K562 (cell line): ENCODE measurements around the gene HLA-DQB1. TPM values are rescaled to one million over a fixed set of nuclear protein-coding genes. Genes with fewer than 3 reads are reported as not detected.
A peak's percentile ranks its signal among the peaks of the same experiment; 100 is the strongest.

Experiments used
- ATAC-seq: fragments of 200-7000 bp; cut with Tn5 transposase; 3 replicates; pipeline ENCODE4 v1.9.1; 2020; ENCODE audit warnings: moderate library complexity
- BruUV-seq: library from RNA; stranded (reverse); fragments of 400-500 nt; replicated peaks from 2 replicates; lab custom pipeline; 2021; lab: Mats Ljungman, UMichigan
- CTCF ChIA-PET: fragments of 300-600 bp; formaldehyde crosslinking; extraction: SDS; loops from one replicate; lab custom pipeline; 2021; ENCODE audit warnings: low intra/inter-chr PET ratio; lab: Yijun Ruan, JAX
- POLR2A ChIA-PET: fragments of 300-600, 350-650 bp; sonication (Branson Sonifier 250); formaldehyde crosslinking; extraction: SDS; loops from one replicate; lab custom pipeline; 2021; ENCODE audit warnings: antibody characterized with exemption, inconsistent platforms; lab: Yijun Ruan, JAX
- DNase-seq, 4 experiments: peaks; one replicate each; pipeline versions ENCODE4 v3.0.0 to v3.0.0-alpha.2; 2011 to 2018; ENCODE audit warnings: low spot score in 3 of 4, mixed read lengths in 3 of 4; ENCODE audit errors: extremely low read depth in 1 of 4
- FAIRE-seq: peaks from 2 replicates; lab custom pipeline; 2011; peaks lifted over from hg19 to GRCh38; lab: Jason Lieb, UNC
- H2AFZ ChIP-seq: 2 replicates; pipeline ENCODE4 v1.6.0; 2011; ENCODE audit warnings: low read depth, low read length, control low read depth, inconsistent platforms
- H3K27ac ChIP-seq: fragments of 200-600 bp; 3 replicates; pipeline ENCODE4 v1.8.0; 2011; ENCODE audit warnings: low read depth, mild to moderate bottlenecking, control low read depth, inconsistent platforms, low read length, moderate library complexity, mixed read lengths; ENCODE audit errors: extremely low read depth
- H3K27me3 ChIP-seq, 2 experiments: fragments of 300-600 bp in 1 of 2; 2 replicates in 1 of 2; 3 replicates in 1 of 2; pipeline versions ENCODE4 v1.6.0 to v1.8.0; 2011; ENCODE audit warnings: inconsistent platforms in 2 of 2, low read length in 2 of 2, mild to moderate bottlenecking in 1 of 2, mixed read lengths in 1 of 2, moderate library complexity in 1 of 2; ENCODE audit not compliant: control insufficient read depth in 2 of 2, insufficient read depth in 2 of 2
- H3K36me3 ChIP-seq: fragments of 300-600 bp; 3 replicates; pipeline ENCODE4 v1.8.0; 2011; ENCODE audit warnings: mild to moderate bottlenecking, low read length, inconsistent platforms; ENCODE audit not compliant: control insufficient read depth, insufficient read depth
- H3K4me1 ChIP-seq, 2 experiments: fragments of 200-600 bp in 1 of 2; replicated peaks in 1 of 2; 2 replicates in 1 of 2; 3 replicates in 1 of 2; pipeline versions ENCODE4 v1.5.1 to v1.8.0; 2011; ENCODE audit warnings: inconsistent platforms in 2 of 2, low read length in 2 of 2, mild to moderate bottlenecking in 1 of 2, mixed read lengths in 1 of 2, moderate library complexity in 1 of 2; ENCODE audit not compliant: control insufficient read depth in 2 of 2, insufficient read depth in 2 of 2
- H3K4me2 ChIP-seq: 2 replicates; pipeline ENCODE4 v1.6.1; 2011; ENCODE audit warnings: low read length, control low read depth, inconsistent platforms, mixed read lengths; ENCODE audit not compliant: insufficient read depth
- H3K4me3 ChIP-seq: fragments of 200-600 bp; sonication (generic), shearing (Covaris generic); 2 replicates; pipeline ENCODE4 v1.5.1; 2016; ENCODE audit warnings: control low read depth, inconsistent platforms
- H3K79me2 ChIP-seq: fragments of 200-600 bp; 3 replicates; pipeline ENCODE4 v1.8.0; 2011; ENCODE audit warnings: low read length, inconsistent platforms; ENCODE audit not compliant: control insufficient read depth, insufficient read depth
- H3K9ac ChIP-seq, 2 experiments: 2 replicates each; pipeline versions ENCODE4 v1.6.0 to v1.6.1; 2011; ENCODE audit warnings: low read depth in 2 of 2, low read length in 2 of 2, control low read depth in 1 of 2, inconsistent platforms in 1 of 2, mild to moderate bottlenecking in 1 of 2, mixed read lengths in 1 of 2; ENCODE audit not compliant: insufficient read depth in 1 of 2
- H3K9me1 ChIP-seq: one replicate; pipeline ENCODE4 v1.6.0; 2011; ENCODE audit warnings: inconsistent platforms, mild to moderate bottlenecking, low read length, moderate library complexity; ENCODE audit not compliant: control insufficient read depth, insufficient read depth
- H3K9me3 ChIP-seq: replicated peaks from 2 replicates; pipeline ENCODE4 v1.5.1; 2011; ENCODE audit warnings: low read depth, low read length, inconsistent platforms; ENCODE audit not compliant: control insufficient read depth, insufficient read depth
- H4K20me1 ChIP-seq: replicated peaks from 2 replicates; pipeline ENCODE4 v1.6.1; 2011; ENCODE audit warnings: low read length, inconsistent platforms, mixed read lengths; ENCODE audit not compliant: control insufficient read depth, insufficient read depth
- BCL6 ChIP-seq: fragments of 250-450 bp; sonication (Bioruptor Pico); IDR thresholded peaks from 2 replicates; pipeline ENCODE4 v1.4.0; 2020
- BRF1 ChIP-seq: IDR thresholded peaks from 3 replicates; pipeline ENCODE4 v1.6.1; 2011; ENCODE audit warnings: borderline replicate concordance, mild to moderate bottlenecking; ENCODE audit not compliant: insufficient read length; ENCODE audit errors: extremely low read depth
- CBX1 ChIP-seq: sonication (generic); IDR thresholded peaks from 2 replicates; pipeline ENCODE4 v1.6.1; 2016; ENCODE audit warnings: antibody characterized with exemption, low read depth, mild to moderate bottlenecking
- ILK ChIP-seq: fragments of 450-650 bp; IDR thresholded peaks from 2 replicates; pipeline ENCODE4 v1.6.1; 2016; ENCODE audit warnings: missing genetic modification characterization, low read depth, mild to moderate bottlenecking, missing compliant biosample characterization, moderate library complexity, borderline replicate concordance
- NFYB ChIP-seq: IDR thresholded peaks from 2 replicates; pipeline ENCODE4 v1.6.1; 2011; ENCODE audit warnings: mild to moderate bottlenecking, moderate library complexity; ENCODE audit not compliant: insufficient read length; ENCODE audit errors: extremely low read depth
- NR0B1 ChIP-seq: fragments of 450-650 bp; IDR thresholded peaks from one replicate; pipeline ENCODE4 v1.6.1; 2018; ENCODE audit warnings: mild to moderate bottlenecking, moderate library complexity; ENCODE audit not compliant: partially characterized antibody
- NR1H2 ChIP-seq: sonication (generic); formaldehyde crosslinking; IDR thresholded peaks from 2 replicates; pipeline ENCODE4 v1.4.0; 2020; ENCODE audit warnings: mild to moderate bottlenecking, missing genetic modification reagents
- PHTF2 ChIP-seq: fragments of 250-450 bp; sonication (Bioruptor Pico); IDR thresholded peaks from 2 replicates; pipeline ENCODE4 v1.5.0; 2021; ENCODE audit warnings: mild to moderate bottlenecking
- POLR2AphosphoS2 ChIP-seq: IDR thresholded peaks from 2 replicates; pipeline ENCODE4 v1.6.1; 2012; ENCODE audit warnings: low read length, improper control_type of control experiment
- RFX5 ChIP-seq: IDR thresholded peaks from 2 replicates; pipeline ENCODE4 v1.6.1; 2011; ENCODE audit warnings: low read depth, mild to moderate bottlenecking, improper control_type of control experiment, low read length
- TAF7 ChIP-seq: fragments of 450-650 bp; IDR thresholded peaks from 2 replicates; pipeline ENCODE4 v1.6.1; 2016; ENCODE audit warnings: missing genetic modification characterization, missing compliant biosample characterization
- TRIM24 ChIP-seq, 2 experiments: fragments of 450-650 bp; IDR thresholded peaks; 2 replicates each; pipeline ENCODE4 v1.6.1; 2016
- ZFPM2 ChIP-seq: fragments of 250-450 bp; sonication (Bioruptor Pico); IDR thresholded peaks from 2 replicates; pipeline ENCODE4 v1.5.1; 2022; ENCODE audit warnings: mild to moderate bottlenecking
- ZNF175 ChIP-seq: fragments of 200-800 bp; sonication (Bioruptor generic); IDR thresholded peaks from 2 replicates; pipeline ENCODE4 v1.6.1; 2016; ENCODE audit warnings: low read depth, mild to moderate bottlenecking, missing genetic modification characterization, missing compliant biosample characterization
- ZNF507 ChIP-seq: conservative IDR thresholded peaks from 2 replicates; pipeline ENCODE4 v1.6.1; 2017; ENCODE audit warnings: missing genetic modification characterization, missing compliant biosample characterization
- ZNF696 ChIP-seq: fragments of 250-450 bp; sonication (Bioruptor Pico); conservative IDR thresholded peaks from 2 replicates; pipeline ENCODE4 v1.4.0; 2020; ENCODE audit warnings: mild to moderate bottlenecking, moderate library complexity
- WGBS: fragments of 100-300 bp; shearing (Covaris generic); methylation state at CpG from one replicate; pipeline ENCODE4 v1.1.6; 2016; ENCODE audit warnings: low coverage, mixed read lengths; ENCODE audit not compliant: insufficient coverage; ENCODE audit errors: missing lambda C conversion rate; 5-methylcytosine and 5-hydroxymethylcytosine counted together
- in situ Hi-C: fragments of 300-500 bp; cut with MboI; formaldehyde crosslinking; loops from 4 replicates; pipeline ENCODE4 v1.15.0; 2018; ENCODE audit warnings: inconsistent platforms, mixed read lengths
- intact Hi-C: fragments of 100-400 bp; cut with micrococcal nuclease; formaldehyde crosslinking; loops from 2 replicates; pipeline ENCODE4 v1.14.2; 2022
- polyA plus RNA-seq, 8 experiments: library from polyadenylated mRNA; depleted of rRNA in 4 of 8; stranded (reverse) in 5 of 8; unstranded in 3 of 8; fragments of >200 nt; fragmentation: Nextera tagmentation in 2 of 8; fragmentation: Illumina TruSeq in 1 of 8; extraction: Ambion mirVana in 2 of 8; extraction: Trizol in 1 of 8; gene quantifications; 2 replicates each; pipeline versions ENCODE4 v1.2.1 to v1.2.3, GENCODE V29; 2011 to 2014; ENCODE audit warnings: inconsistent platforms in 1 of 8, missing spikeins in 1 of 8
- total RNA-seq, 7 experiments: library from RNA; depleted of rRNA in 6 of 7; stranded (reverse); fragments of >200 nt in 6 of 7; fragmentation: Illumina TruSeq in 2 of 7; extraction: Trizol in 2 of 7; gene quantifications; 2 replicates each; pipeline versions ENCODE4 v1.2.1 to v1.2.3, GENCODE V29; 2011 to 2021; ENCODE audit warnings: low replicate concordance in 1 of 7
- TF ChIP-seq, protein P1 (sequence below): sonication (generic); formaldehyde crosslinking; IDR thresholded peaks from 2 replicates; pipeline ENCODE4 v1.9.0; 2022; ENCODE audit warnings: mild to moderate bottlenecking, missing genetic modification reagents

The HLA-DQB1 gene
- total and polyA plus RNA-seq, 9 of the 15 experiments (the other 6 are each of a cell fraction or from before 2014, with no cell fraction given), result 0.29 TPM; not detected in 8

DNA sequence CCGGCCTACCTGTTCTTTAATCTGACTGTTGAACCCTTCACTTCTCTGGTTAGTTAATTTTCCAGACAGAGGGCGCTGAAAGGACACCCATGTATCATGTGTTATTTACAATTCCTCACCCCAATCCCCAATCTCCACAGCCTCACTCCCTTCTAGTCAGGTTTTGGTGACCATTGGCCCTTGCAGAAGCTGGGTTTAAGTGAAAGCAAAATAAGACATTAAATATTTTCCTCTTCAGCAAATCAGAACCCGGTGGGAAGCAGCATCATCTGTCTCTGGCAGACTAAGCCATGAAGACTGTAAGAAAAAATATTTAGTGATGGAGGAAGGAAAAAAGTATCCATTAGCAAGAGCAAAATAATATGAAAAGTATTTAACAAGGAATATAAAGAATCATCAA, 38.6 kb downstream of the HLA-DQB1 start:
- no peaks in the 10 kb centered on the region for H3K9me3 ChIP-seq
- no TSS peak for BruUV-seq
- no peaks in the 10 kb centered on the region for H3K36me3 ChIP-seq
- H3K9me1 ChIP-seq, result no peaks in the 10 kb centered on the region
- no peak for FAIRE-seq
- no peak overlapping the region for H3K4me2 ChIP-seq
- WGBS, result 0% methylated on average over 3 of the region's 3 CpGs
- no peak overlapping the region for H3K27ac ChIP-seq
- H3K9ac ChIP-seq, result no peak overlapping the region
- H4K20me1 ChIP-seq, result no peaks in the 10 kb centered on the region
- no peaks in the 10 kb centered on the region for H3K27me3 ChIP-seq
- H2AFZ ChIP-seq, result no peak overlapping the region
- DNase-seq, result no peak
- intact Hi-C loops, result no loop called here
- CTCF ChIA-PET, result no interaction called here
- H3K4me3 ChIP-seq, result no peak overlapping the region
- peak; percentile 92 for TF ChIP-seq RFX5
- TF ChIP-seq NFYB, result peak; percentile 45
- no peak for TF ChIP-seq BCL6 (CRISPR knock-in tag)
- no peaks in the 10 kb centered on the region for H3K79me2 ChIP-seq
- no peaks in the 10 kb centered on the region for H3K4me1 ChIP-seq
- in situ Hi-C loops, result no loop called here
- ATAC-seq, result no peak
- POLR2A ChIA-PET, result interaction anchor here (0.6 kb wide), 1 partner anchor 226 kb away, joined by 5 read pairs; the partner anchor contains the start of gene TAP1

DNA sequence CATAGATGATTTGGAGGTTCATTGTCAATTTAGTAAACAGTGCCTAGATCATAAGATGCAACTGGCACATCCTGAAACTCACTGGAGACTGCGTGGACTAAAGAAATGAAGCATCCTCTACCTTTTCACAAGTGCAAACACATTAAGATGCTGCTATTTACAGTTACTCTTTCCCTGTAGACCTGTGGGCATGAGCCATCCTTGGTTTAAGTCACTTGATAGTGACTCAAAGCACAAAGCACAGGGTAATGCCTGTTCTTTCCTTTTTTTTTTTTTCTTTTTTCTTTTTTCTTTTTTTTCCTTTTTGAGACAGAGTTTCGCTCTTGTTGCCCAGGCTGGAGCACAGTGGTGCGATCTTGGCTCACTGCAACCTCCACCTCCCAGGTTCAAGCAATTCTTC, 39.2 kb downstream of the HLA-DQB1 start:
- intact Hi-C loops (no loop called here), in situ Hi-C loops (no loop called here)
- CTCF ChIA-PET, result no interaction called here
- Histone ChIP-seq H3K4me3 (no peak overlapping the region), H3K4me2 (no peak overlapping the region), H3K27ac (no peak overlapping the region), H3K79me2 (no peaks in the 10 kb centered on the region), H2AFZ (no peak overlapping the region), H4K20me1 (no peaks in the 10 kb centered on the region), H3K9me3 (no peaks in the 10 kb centered on the region), H3K9ac (no peak overlapping the region), H3K4me1 (no peaks in the 10 kb centered on the region), H3K9me1 (no peaks in the 10 kb centered on the region), H3K27me3 (no peaks in the 10 kb centered on the region), H3K36me3 (no peaks in the 10 kb centered on the region)
- DNase-seq (no peak), ATAC-seq (no peak), FAIRE-seq (no peak)
- BruUV-seq, result no TSS peak
- POLR2A ChIA-PET, result no interaction called here
- 0% methylated on average over 1 of the region's 3 CpGs for WGBS
- TF ChIP-seq ZNF507 (tag), result no peak
- no peak for TF ChIP-seq NR1H2 (CRISPR knock-in tag)
- TF ChIP-seq NR0B1, result no peak
- no peak for TF ChIP-seq TRIM24 (IDR thresholded peaks at IDR 0.05)
- no peak for TF ChIP-seq PHTF2 (CRISPR knock-in tag)
- no peak for TF ChIP-seq BRF1
- no peak for TF ChIP-seq ZNF175
- TF ChIP-seq ZNF696, result no peak
- TF ChIP-seq ILK (tag), result no peak
- no peak for TF ChIP-seq TAF7
- no peak for TF ChIP-seq ZFPM2 (CRISPR knock-in tag)
- no peak for TF ChIP-seq CBX1
- TF ChIP-seq, protein P1, sequence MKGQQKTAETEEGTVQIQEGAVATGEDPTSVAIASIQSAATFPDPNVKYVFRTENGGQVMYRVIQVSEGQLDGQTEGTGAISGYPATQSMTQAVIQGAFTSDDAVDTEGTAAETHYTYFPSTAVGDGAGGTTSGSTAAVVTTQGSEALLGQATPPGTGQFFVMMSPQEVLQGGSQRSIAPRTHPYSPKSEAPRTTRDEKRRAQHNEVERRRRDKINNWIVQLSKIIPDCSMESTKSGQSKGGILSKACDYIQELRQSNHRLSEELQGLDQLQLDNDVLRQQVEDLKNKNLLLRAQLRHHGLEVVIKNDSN (CRISPR knock-in tag), result no peak
- no peak for TF ChIP-seq POLR2AphosphoS2
